Measurements from ENCODE around the gene RSU1. TPM values are rescaled to one million over a fixed set of nuclear protein-coding genes. Genes with fewer than 3 reads are reported as not detected.

The RSU1 gene
- total RNA-seq, 1 donor from 2014 or later = 49.4 TPM

DNA sequence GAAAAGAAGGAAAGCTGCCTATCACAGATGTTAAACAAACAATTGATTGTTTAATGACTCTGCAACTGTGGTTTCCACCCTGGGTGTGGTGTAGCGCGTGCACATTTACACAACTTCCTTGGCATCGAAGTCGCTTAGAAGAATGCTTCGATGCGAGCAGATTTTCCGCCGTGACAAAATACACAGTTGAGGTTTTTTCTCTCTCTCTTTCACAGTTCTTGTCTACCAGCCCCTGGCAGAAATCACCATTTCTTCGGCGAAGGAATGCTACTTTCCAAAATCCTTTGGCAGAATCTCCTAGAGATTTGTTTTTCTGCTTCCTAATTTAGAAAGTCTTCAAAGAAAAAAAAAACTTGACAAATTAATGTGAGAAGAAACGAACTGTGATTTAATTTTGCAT, 224.8 kb downstream of the RSU1 start:
- DNase-seq (no peak), ATAC-seq (ENCODE audit: poor library complexity) (no peak)
- intact Hi-C loops (cut with DNase I) = no loop called here

DNA sequence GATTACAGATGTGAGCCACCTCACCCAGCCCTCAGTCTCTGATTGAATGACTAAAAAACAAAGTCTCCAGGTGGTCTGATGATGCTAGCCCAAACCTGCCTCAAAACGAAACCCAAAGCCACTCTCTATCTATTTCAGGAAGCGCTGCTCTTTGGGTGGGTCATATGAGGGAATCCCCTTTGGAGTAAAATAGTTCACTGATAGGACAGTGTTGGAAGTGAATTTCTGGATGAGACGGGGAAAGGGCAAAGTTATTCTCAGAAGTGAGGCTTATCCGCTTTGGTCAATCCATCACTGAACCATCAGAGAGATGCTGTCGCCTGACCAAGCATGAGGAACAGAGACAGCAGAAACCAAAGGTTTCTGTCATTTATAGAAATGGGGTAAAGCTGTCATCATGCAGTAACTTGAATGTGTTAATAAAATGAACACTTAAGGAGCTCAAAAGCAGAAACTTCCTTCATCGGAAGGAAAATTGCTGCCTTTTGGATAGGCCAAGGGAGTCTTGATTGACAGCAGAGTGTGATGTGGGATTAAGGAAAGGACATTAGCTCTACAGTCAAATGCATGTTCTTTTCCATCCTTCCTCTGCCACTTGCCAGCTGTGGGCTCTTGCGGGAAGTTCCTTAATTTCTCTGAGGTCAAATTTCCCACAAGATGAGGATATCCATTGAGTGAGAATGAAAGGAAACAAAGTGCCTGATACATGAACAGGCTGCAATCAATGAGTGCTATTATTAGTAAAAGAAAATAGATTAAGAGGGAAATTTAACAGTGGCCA, 230.7 kb downstream of the RSU1 start:
- intact Hi-C loops (cut with DNase I) = no loop called here
- ATAC-seq (ENCODE audit: poor library complexity) (no peak), DNase-seq (no peak)

GRCh38 chr10:16585103-16585502, 232.1 kb downstream of the RSU1 start:
- no peak for DNase-seq
- intact Hi-C loops (cut with DNase I) = no loop called here

GRCh38 chr10:16583382-16583781, 233.8 kb downstream of the RSU1 start:
- peak; percentile 94 for ATAC-seq (ENCODE audit: poor library complexity)
- peak; percentile 46 for DNase-seq
- intact Hi-C loops (cut with DNase I) = no loop called here

More at GRCh38 chr10:16585103-16585502, 232.1 kb downstream of the RSU1 start:
- ATAC-seq (ENCODE audit: poor library complexity) = no peak

GRCh38 chr10:16581202-16581601, 236.0 kb downstream of the RSU1 start:
- intact Hi-C loops (cut with DNase I) = no loop called here
- DNase-seq = no peak
- ATAC-seq (ENCODE audit: poor library complexity) = no peak

DNA sequence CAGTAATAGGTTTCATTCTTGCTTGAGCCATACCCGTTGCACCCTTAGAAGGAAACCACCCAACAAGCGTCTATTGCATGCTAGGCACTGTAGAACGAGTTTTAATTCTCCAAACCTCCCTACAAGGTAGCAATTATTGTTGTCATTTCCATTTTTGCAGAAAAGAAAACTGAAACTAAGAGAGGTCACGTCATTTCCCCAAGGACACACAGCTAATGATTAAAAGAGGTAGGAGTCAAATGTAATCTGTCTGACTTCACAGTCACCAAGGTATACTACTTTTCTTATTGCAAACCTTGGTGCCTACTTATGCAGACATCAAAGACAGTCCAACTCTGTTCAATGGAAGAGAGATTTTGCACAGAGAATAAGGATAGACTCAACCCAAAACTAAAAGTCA, 246.5 kb downstream of the RSU1 start:
- ATAC-seq (ENCODE audit: poor library complexity) = no peak
- intact Hi-C loops (cut with DNase I) = no loop called here
- DNase-seq = no peak

DNA sequence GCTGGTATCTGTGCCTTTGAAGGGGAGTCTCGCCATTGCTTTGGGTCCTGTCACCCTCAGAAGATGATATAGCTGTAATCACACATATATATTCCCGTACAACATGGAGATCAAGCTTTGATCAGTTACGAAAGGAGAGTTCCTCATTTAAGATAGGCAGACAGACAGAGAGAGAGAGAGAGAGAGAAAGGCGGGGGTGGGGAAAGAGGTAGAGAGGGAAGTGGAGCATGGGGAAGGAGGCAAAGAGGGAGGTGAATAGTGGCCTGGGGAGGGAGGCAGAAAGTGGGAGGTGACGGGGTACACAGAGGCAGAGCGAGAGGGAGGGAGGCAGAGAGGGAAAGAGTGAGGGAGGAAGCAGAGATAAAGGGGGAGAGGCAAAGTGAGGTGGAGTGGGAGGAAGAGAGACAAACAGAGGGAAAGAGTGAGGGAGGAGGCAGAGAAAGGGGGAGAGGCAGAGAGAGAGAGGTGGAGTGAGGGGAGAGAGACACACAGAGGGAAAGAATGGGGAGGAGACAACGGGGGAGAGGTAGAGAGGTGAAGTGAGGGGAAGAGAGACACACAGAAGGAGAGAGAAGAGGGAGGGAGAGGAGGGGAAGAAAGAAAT, 250.9 kb downstream of the RSU1 start:
- intact Hi-C loops (cut with DNase I) = no loop called here
- ATAC-seq (ENCODE audit: poor library complexity) (no peak), DNase-seq (no peak)

- no peak for ATAC-seq (ENCODE audit: poor library complexity)
- no peak for DNase-seq
- intact Hi-C loops (cut with DNase I) = no loop called here
Observed at GRCh38 chr10:16565604-16566003, 251.6 kb downstream of the RSU1 start.

GRCh38 chr10:16562891-16563290, 254.3 kb downstream of the RSU1 start:
- ATAC-seq (ENCODE audit: poor library complexity) (no peak), DNase-seq (no peak)
- intact Hi-C loops (cut with DNase I) = no loop called here

GRCh38 chr10:16559236-16559773, 257.9 kb downstream of the RSU1 start:
- ATAC-seq (ENCODE audit: poor library complexity) (no peak), DNase-seq (no peak)
- intact Hi-C loops (cut with DNase I) = no loop called here

GRCh38 chr10:16547973-16548372, 269.3 kb downstream of the RSU1 start:
- no peak for DNase-seq
- ATAC-seq (ENCODE audit: poor library complexity) = no peak
- intact Hi-C loops (cut with DNase I) = no loop called here

DNA sequence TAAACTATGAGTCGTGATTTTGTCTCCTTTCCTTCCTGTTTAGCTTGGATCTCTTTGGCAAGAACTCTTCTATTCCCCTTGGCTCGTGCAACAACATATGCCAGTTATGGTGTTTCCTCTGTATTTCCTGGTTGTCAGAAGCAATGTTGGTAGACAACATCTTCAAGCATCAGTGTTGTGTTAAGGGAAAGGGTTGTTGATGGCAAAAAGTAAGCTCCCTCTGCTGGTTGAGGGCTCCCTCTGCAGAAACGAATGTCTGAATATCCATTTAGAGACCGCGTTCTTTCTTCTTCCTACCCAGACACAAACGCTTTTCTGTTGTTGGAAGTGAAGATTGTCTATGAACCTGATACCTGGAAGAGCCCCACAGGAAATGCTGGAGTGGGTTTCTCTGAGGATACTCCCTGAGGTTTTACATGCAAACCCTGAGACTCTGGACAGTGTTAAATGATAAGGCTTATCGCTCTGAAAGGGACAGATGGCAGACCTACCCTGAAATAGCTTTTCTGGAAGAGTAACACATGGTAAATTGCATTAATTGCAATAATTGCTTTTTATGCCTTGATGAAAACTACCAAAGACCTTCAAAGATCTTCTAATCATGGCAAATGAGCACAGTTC, 272.0 kb downstream of the RSU1 start:
- no peak for DNase-seq
- ATAC-seq (ENCODE audit: poor library complexity) = peak; percentile 68
- intact Hi-C loops (cut with DNase I) = no loop called here

- intact Hi-C loops (cut with DNase I) = no loop called here
- ATAC-seq (ENCODE audit: poor library complexity) = no peak
- DNase-seq = no peak
Observed at GRCh38 chr10:16544591-16544990, 272.6 kb downstream of the RSU1 start.

DNA sequence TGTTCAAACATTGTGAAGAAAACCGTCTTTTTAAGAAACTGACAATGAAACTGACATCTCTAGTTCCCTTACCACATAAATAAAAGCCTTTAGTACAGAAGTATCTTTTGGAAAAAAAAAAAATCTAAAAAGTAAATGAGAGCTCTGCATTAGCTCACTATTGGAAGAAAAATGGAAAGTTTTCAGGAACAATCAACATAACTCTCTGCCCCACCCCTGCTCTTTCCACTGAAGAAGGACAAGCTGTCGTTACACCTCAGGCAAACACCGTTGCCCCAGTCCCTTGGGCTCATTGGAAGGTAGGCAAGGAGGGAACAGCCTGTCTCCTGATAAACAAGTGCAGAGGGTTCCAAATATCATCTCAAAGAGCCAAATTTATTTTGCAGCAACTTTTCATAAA, 273.1 kb downstream of the RSU1 start:
- DNase-seq = no peak
- ATAC-seq (ENCODE audit: poor library complexity) = no peak
- intact Hi-C loops (cut with DNase I) = no loop called here
